Stomach (tissue), 4 donors: ENCODE measurements around the gene RWDD3.

Experiments used
- CTCF ChIP-seq, 7 experiments: fragments of 450-650 bp in 4 of 7; fragments of 200-600 bp in 3 of 7; sonication (generic) in 3 of 7; IDR thresholded peaks; one replicate each; pipeline ENCODE4 v1.5.1; 2016 to 2019; ENCODE audit warnings: antibody characterized with exemption in 7 of 7, control low read depth in 2 of 7, mild to moderate bottlenecking in 1 of 7
- POLR2A ChIP-seq, 4 donors: fragments of 450-650 bp; IDR thresholded peaks; one replicate each; pipeline ENCODE4 v1.6.1; 2016; ENCODE audit warnings: antibody characterized with exemption in 4 of 4, control low read depth in 2 of 4, mild to moderate bottlenecking in 1 of 4, moderate library complexity in 1 of 4
- POLR2AphosphoS5 ChIP-seq, 3 donors: sonication (generic); formaldehyde crosslinking; IDR thresholded peaks; one replicate each; pipeline ENCODE4 v1.6.1; 2016; ENCODE audit warnings: antibody characterized with exemption in 3 of 3

GRCh38 chr1:95287825-95288224, 53.8 kb downstream of the RWDD3 start:
- TF ChIP-seq CTCF (IDR thresholded peaks at IDR 0.05) (no peak), POLR2AphosphoS5 (IDR thresholded peaks at IDR 0.05) (peak in 2 of 3 donors; percentile 39 to 41), POLR2A (IDR thresholded peaks at IDR 0.05) (no peak)
